Neural cell (in vitro differentiated cells): ENCODE measurements around the gene OSBPL9.

Experiments
- EZH2 ChIP-seq: fragments of 200-600, 300-800 bp; shearing (Covaris generic), sonication (generic); IDR thresholded peaks from 2 replicates; pipeline ENCODE4 v1.6.1; 2014; ENCODE audit warnings: antibody characterized with exemption, low read length, borderline replicate concordance, mild to moderate bottlenecking; ENCODE audit not compliant: insufficient read depth, poor library complexity, severe bottlenecking
- POLR2AphosphoS5 ChIP-seq: IDR thresholded peaks from 2 replicates; pipeline ENCODE4 v1.6.1; 2012
- TF ChIP-seq, protein P1 (sequence below): fragments of 450-650 bp; IDR thresholded peaks from 2 replicates; pipeline ENCODE4 v1.5.1; 2014; ENCODE audit warnings: antibody characterized with exemption, mild to moderate bottlenecking, moderate library complexity; ENCODE audit not compliant: poor library complexity, severe bottlenecking

DNA sequence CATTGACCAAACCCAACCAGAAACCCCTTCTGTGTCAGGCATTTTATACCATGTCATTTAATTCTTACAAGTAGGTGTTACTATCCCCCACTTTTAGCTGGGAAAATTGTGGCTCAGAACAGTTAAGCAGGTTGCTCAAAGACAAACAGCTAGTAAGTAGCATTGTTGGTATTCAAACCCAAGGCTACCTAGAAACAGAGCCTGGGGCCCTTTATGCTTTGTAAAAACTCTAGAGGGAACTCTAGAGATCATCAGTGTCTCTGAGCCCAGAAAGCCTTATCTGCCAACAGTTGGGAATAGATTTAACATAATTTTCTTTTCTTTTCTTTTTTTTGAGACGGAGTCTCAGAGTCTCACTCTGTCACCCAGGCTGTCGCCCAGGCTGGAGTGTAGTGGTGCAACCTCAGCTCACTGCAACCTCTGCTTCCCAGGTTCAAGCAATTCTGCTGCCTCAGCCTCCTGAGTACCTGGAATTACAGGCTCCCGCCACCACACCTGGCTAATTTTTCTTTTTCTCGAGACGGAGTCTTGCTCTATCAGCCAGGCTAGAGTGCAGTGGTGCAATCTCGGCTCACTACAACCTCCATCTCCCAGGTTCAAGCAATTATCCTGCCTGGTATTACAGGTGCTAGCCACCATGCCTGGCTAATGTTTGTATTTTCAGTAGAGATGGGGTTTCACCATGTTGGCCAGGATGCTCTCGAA, 48.5 kb upstream of the OSBPL9 start:
- no peak for TF ChIP-seq EZH2
- TF ChIP-seq, protein P1, sequence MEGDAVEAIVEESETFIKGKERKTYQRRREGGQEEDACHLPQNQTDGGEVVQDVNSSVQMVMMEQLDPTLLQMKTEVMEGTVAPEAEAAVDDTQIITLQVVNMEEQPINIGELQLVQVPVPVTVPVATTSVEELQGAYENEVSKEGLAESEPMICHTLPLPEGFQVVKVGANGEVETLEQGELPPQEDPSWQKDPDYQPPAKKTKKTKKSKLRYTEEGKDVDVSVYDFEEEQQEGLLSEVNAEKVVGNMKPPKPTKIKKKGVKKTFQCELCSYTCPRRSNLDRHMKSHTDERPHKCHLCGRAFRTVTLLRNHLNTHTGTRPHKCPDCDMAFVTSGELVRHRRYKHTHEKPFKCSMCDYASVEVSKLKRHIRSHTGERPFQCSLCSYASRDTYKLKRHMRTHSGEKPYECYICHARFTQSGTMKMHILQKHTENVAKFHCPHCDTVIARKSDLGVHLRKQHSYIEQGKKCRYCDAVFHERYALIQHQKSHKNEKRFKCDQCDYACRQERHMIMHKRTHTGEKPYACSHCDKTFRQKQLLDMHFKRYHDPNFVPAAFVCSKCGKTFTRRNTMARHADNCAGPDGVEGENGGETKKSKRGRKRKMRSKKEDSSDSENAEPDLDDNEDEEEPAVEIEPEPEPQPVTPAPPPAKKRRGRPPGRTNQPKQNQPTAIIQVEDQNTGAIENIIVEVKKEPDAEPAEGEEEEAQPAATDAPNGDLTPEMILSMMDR, result no peak
- no peak for TF ChIP-seq POLR2AphosphoS5
